ENCODE results near the gene FAM219A. TPM values are rescaled to one million over a fixed set of nuclear protein-coding genes. Genes with fewer than 3 reads are reported as not detected.

Gene FAM219A
- total RNA-seq = 10 to 100 TPM; 12.6 to 19.7 (median 13.5) TPM

DNA sequence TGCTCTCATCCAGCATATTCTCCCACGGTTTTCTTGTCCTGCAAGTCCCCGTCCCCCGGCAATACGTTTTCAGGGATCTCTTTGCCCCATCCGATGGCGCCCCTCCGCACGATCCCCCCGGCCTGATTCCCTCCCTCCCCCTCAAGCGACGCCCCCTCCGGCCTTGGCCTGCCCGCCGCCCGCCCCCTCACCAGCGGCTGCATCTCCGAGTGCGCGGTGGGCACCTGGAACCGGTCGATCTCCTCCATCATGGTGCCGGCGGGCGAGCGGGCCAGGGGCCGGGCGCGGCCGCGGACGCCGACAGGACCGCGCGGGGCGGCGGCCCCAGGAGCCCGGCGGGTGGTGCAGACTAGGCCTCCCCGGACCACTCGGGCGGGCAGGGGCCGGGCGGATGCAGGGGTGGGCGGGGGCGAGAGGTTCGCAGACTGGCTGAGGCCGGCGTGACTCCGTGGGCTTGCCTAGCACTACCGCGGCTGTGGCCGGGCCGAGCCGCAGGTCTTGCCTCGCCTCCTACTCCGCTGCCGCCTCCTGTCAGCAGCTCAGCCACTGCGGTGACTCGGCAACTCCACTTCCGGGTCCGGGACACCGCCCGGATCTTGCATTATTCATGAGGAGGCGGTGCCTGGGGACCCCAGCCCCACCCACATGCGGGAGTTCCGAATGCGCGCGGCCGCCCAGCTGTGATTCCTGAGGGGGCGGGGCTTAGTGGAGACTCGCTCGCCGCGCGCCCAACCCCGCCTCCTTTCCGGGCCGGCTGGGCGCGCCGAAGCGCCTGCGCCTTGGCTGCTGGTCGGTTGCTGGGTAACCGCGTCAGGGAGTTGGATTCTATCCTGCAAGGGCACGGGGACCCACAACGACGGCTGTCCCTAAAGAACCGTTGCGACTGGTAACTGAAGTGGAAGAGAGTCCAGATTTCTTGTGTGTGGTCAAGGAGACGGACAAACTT, at the start of gene FAM219A, which contains the start of gene DNAI1:
Gene FAM219A, minus strand, starts transcription at position 558 of the 946 bp plus-strand sequence. Its CDS starts 307 bp downstream, at position 251.
Gene DNAI1, plus strand, starts transcription at position 793 of the 946 bp plus-strand sequence. CDS start 201 bp downstream, outside the sequence.
- peak; percentile 97 to 100 for DNase-seq (ENCODE audit: low spot score in 2 of 2)
- no peak for TF ChIP-seq POLR2A (IDR thresholded peaks at IDR 0.05)
- TF ChIP-seq, protein P1, sequence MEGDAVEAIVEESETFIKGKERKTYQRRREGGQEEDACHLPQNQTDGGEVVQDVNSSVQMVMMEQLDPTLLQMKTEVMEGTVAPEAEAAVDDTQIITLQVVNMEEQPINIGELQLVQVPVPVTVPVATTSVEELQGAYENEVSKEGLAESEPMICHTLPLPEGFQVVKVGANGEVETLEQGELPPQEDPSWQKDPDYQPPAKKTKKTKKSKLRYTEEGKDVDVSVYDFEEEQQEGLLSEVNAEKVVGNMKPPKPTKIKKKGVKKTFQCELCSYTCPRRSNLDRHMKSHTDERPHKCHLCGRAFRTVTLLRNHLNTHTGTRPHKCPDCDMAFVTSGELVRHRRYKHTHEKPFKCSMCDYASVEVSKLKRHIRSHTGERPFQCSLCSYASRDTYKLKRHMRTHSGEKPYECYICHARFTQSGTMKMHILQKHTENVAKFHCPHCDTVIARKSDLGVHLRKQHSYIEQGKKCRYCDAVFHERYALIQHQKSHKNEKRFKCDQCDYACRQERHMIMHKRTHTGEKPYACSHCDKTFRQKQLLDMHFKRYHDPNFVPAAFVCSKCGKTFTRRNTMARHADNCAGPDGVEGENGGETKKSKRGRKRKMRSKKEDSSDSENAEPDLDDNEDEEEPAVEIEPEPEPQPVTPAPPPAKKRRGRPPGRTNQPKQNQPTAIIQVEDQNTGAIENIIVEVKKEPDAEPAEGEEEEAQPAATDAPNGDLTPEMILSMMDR (IDR thresholded peaks at IDR 0.05) = no peak
- H3K4me3 ChIP-seq (ENCODE audit: low read depth, poor library complexity, severe bottlenecking) = peak within 1 kb of the TSS; percentile 59
- intact Hi-C loops (cut with DNase I; ENCODE audit: low total_unique reads) = no loop called here
- WGBS, 2 donors = 1% methylated on average over 36 to 71 of the region's 94 CpGs

DNA sequence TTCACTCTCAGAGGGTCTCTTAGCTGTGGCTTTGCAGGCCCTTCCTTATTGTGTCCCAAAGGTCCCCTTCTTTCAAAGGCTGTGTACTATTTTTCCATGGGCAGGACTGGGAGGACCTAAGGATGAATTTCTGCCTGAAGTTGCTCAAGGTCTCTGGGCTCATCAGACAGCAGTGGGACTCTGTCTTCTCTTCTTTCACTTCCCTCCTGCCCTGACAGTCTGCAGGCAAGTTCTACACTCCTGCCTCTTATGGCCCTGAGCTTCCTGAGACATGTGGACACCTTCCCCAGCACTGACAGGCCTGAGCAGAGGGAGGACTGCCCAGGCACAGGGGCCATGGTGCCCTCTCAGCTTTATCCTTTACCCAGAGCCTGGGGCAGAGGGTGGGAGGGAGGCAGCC, 49.6 kb upstream of the FAM219A start:
- intact Hi-C loops (cut with DNase I; ENCODE audit: low total_unique reads) = loop anchor here (5.0 kb wide), 1 partner anchor 174 kb away; no protein-coding TSS in a partner anchor

GRCh38 chr9:34507556-34507955, 49.2 kb upstream of the FAM219A start:
- H3K4me3 ChIP-seq (ENCODE audit: low read depth, poor library complexity, severe bottlenecking) = no peak overlapping the region
- DNase-seq (ENCODE audit: low spot score in 2 of 2) = peak in 1 of 2 donors; percentile 77
- TF ChIP-seq, protein P1 (IDR thresholded peaks at IDR 0.05) = no peak
- no peak for TF ChIP-seq POLR2A (IDR thresholded peaks at IDR 0.05)
- 87 to 88% methylated on average over 5 of the region's 5 CpGs for WGBS, 2 donors
- intact Hi-C loops (cut with DNase I; ENCODE audit: low total_unique reads) = loop anchor here (5.0 kb wide), 1 partner anchor 175 kb away; no protein-coding TSS in a partner anchor

More for the DNA sequence above, 49.6 kb upstream of the FAM219A start:
- no peak for TF ChIP-seq POLR2A (IDR thresholded peaks at IDR 0.05)
- TF ChIP-seq, protein P1 (IDR thresholded peaks at IDR 0.05) = no peak
- H3K4me3 ChIP-seq (ENCODE audit: low read depth, poor library complexity, severe bottlenecking) = no peak overlapping the region
- DNase-seq (ENCODE audit: low spot score in 2 of 2) = no peak

GRCh38 chr9:34506623-34507022, 48.3 kb upstream of the FAM219A start:
- peak in 1 of 2 donors; percentile 65 for DNase-seq (ENCODE audit: low spot score in 2 of 2)
- intact Hi-C loops (cut with DNase I; ENCODE audit: low total_unique reads) = loop anchor here (5.0 kb wide), 1 partner anchor 176 kb away; no protein-coding TSS in a partner anchor
- WGBS, 2 donors = 92 to 96% methylated on average over 7 of the region's 7 CpGs
- no peak for TF ChIP-seq POLR2A (IDR thresholded peaks at IDR 0.05)
- TF ChIP-seq, protein P1 (IDR thresholded peaks at IDR 0.05) = no peak
- no peak overlapping the region for H3K4me3 ChIP-seq (ENCODE audit: low read depth, poor library complexity, severe bottlenecking)

- WGBS, 2 donors = 87 to 94% methylated on average over 5 of the region's 5 CpGs
- TF ChIP-seq, protein P1 (IDR thresholded peaks at IDR 0.05) = no peak
- no peak for TF ChIP-seq POLR2A (IDR thresholded peaks at IDR 0.05)
- intact Hi-C loops (cut with DNase I; ENCODE audit: low total_unique reads) = loop anchor here (5.0 kb wide), 1 partner anchor 177 kb away; no protein-coding TSS in a partner anchor
- peak in 1 of 2 donors; percentile 58 for DNase-seq (ENCODE audit: low spot score in 2 of 2)
- no peak overlapping the region for H3K4me3 ChIP-seq (ENCODE audit: low read depth, poor library complexity, severe bottlenecking)
Measured at GRCh38 chr9:34505370-34506120, 47.2 kb upstream of the FAM219A start.

Data from lower leg skin (tissue), 4 donors.